IPS-18c (cell line): ENCODE results near the gene ZDHHC5.

Experiments used
- H3K4me3 ChIP-seq: 2 replicates; pipeline ENCODE4 v1.7.0; 2013; ENCODE audit warnings: low read depth, mild to moderate bottlenecking, low read length, moderate library complexity; ENCODE audit not compliant: insufficient read depth
- H3K9me3 ChIP-seq: one replicate; pipeline ENCODE4 v1.6.1; 2013; ENCODE audit warnings: mild to moderate bottlenecking, low read length, moderate library complexity; ENCODE audit not compliant: control insufficient read depth, insufficient read depth

The ZDHHC5 gene

GRCh38 chr11:57744357-57744756 lies 76.4 kb downstream of the ZDHHC5 start:
- H3K4me3 ChIP-seq = no peak overlapping the region
- no peaks in the 10 kb centered on the region for H3K9me3 ChIP-seq

GRCh38 chr11:57745206-57745605 lies 77.3 kb downstream of the ZDHHC5 start:
- Histone ChIP-seq H3K4me3 (no peak overlapping the region), H3K9me3 (peaks cover 2% of the 10 kb centered on the region)

DNA sequence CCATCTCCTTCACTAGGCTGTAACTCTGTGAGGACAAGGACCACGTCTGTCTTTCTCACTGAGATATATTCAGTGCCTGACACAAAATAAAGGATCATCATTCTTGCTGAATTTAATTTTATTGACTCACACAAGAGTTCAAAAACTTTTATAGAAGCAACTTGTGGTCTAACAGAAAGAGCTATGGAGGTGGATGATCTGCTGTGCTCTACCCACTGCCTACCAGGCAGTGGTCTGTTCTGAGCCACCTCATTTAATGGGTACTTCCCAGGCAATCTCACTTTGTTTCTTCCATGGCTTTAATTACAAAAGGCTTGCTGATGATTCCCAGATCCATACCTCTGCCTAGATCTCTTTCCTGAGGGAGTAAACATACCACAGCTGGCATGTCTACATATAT lies 79.0 kb downstream of the ZDHHC5 start:
- H3K4me3 ChIP-seq = no peak overlapping the region

More for the DNA sequence above, 79.0 kb downstream of the ZDHHC5 start:
- peaks cover 2% of the 10 kb centered on the region for H3K9me3 ChIP-seq
